GM18517 (cell line): ENCODE measurements around the gene EPS8L1.

Experiments
- ATAC-seq: cut with Tn5 transposase; IDR thresholded peaks from one replicate; pipeline ENCODE4 v1.9.1; 2021; ENCODE audit warnings: mild to moderate bottlenecking, moderate library complexity; ENCODE audit not compliant: unreplicated experiment

Gene EPS8L1

GRCh38 chr19:55112777-55113569 is 37.3 kb downstream of the EPS8L1 start:
- ATAC-seq, result no peak

GRCh38 chr19:55113570-55114039 is 37.9 kb downstream of the EPS8L1 start:
- no peak for ATAC-seq

GRCh38 chr19:55114566-55115145 is 39.0 kb downstream of the EPS8L1 start:
- ATAC-seq, result no peak

- ATAC-seq, result no peak
Observed at GRCh38 chr19:55115446-55116065, 39.9 kb downstream of the EPS8L1 start.

- no peak for ATAC-seq
Observed at GRCh38 chr19:55116232-55116858, 40.7 kb downstream of the EPS8L1 start.

- ATAC-seq, result peak; percentile 7
Observed at GRCh38 chr19:55116859-55117662, 41.4 kb downstream of the EPS8L1 start, which contains the start of gene PPP1R12C. Gene PPP1R12C, minus strand, starts transcription at chr19:55117637. Its CDS starts 94 bp downstream, at chr19:55117543.

GRCh38 chr19:55117663-55118391 is 42.2 kb downstream of the EPS8L1 start:
- ATAC-seq, result peak; percentile 80

- no peak for ATAC-seq
Observed at GRCh38 chr19:55118401-55118991, 42.8 kb downstream of the EPS8L1 start.

- no peak for ATAC-seq
Observed at GRCh38 chr19:55119053-55119452, 43.4 kb downstream of the EPS8L1 start.

- ATAC-seq, result no peak
Observed at GRCh38 chr19:55131421-55131820, 55.8 kb downstream of the EPS8L1 start.

GRCh38 chr19:55132453-55133129 is 56.9 kb downstream of the EPS8L1 start:
- ATAC-seq, result no peak

GRCh38 chr19:55133639-55134444 is 58.2 kb downstream of the EPS8L1 start:
- no peak for ATAC-seq

- no peak for ATAC-seq
Observed at GRCh38 chr19:55134736-55135135, 59.1 kb downstream of the EPS8L1 start.

GRCh38 chr19:55136399-55137102 is 60.9 kb downstream of the EPS8L1 start:
- ATAC-seq, result no peak
